Left ventricle myocardium inferior (tissue), 1 donor: ENCODE measurements around the gene ATG5. TPM values are rescaled to one million over a fixed set of nuclear protein-coding genes. Genes with fewer than 3 reads are reported as not detected.

Experiments used
- DNase-seq: peaks from one replicate; pipeline ENCODE4 v3.0.0-alpha.2; 2020
- H3K27ac ChIP-seq: fragments of 200-600 bp; replicated peaks from 2 replicates; pipeline ENCODE4 v1.8.0; 2021
- H3K27me3 ChIP-seq: fragments of 200-600 bp; 2 replicates; pipeline ENCODE4 v1.8.0; 2021; ENCODE audit warnings: low read depth
- H3K36me3 ChIP-seq: fragments of 200-600 bp; 2 replicates; pipeline ENCODE4 v1.8.0; 2021
- H3K4me1 ChIP-seq: fragments of 200-600 bp; 2 replicates; pipeline ENCODE4 v1.8.0; 2021
- H3K4me3 ChIP-seq: fragments of 200-600 bp; 2 replicates; pipeline ENCODE4 v1.8.0; 2021; ENCODE audit warnings: mild to moderate bottlenecking, moderate library complexity
- H3K9me3 ChIP-seq: fragments of 200-600 bp; replicated peaks from 2 replicates; pipeline ENCODE4 v1.8.0; 2021
- CTCF ChIP-seq: fragments of 200-600 bp; IDR thresholded peaks from 2 replicates; pipeline ENCODE4 v1.8.0; 2021; ENCODE audit warnings: antibody characterized with exemption, mild to moderate bottlenecking, borderline replicate concordance
- intact Hi-C: fragments of 100-400 bp; cut with micrococcal nuclease; formaldehyde crosslinking; loops from one replicate; pipeline ENCODE4 v1.11.0; 2022
- total RNA-seq: library from RNA; stranded (reverse); fragmentation: NEBNext Ultra II Directional; extraction: Animal tissue kit (Norgen Biotek cat#: 25700); gene quantifications from one replicate; pipeline ENCODE4 v1.2.1, GENCODE V29; 2021
- donor health status: DM: no; HTN: yes; CAD: no; lungs with severe emphysema.

Gene ATG5
- total RNA-seq, 1 donor from 2014 or later: 18.0 TPM

- no peaks in the 10 kb centered on the region for H3K4me1 ChIP-seq
- no peaks in the 10 kb centered on the region for H3K36me3 ChIP-seq
- H3K4me3 ChIP-seq: no peak overlapping the region
- peaks cover 2% of the 10 kb centered on the region for H3K9me3 ChIP-seq
- H3K27ac ChIP-seq: no peak overlapping the region
- no peak for DNase-seq
- peaks cover 20% of the 10 kb centered on the region for H3K27me3 ChIP-seq
- TF ChIP-seq CTCF: no peak
- intact Hi-C loops: no loop called here
Observed at GRCh38 chr6:106347219-106347618, 21.7 kb upstream of the ATG5 start.

GRCh38 chr6:106339334-106340029 is 13.9 kb upstream of the ATG5 start:
- peak; percentile 78 for TF ChIP-seq CTCF
- H3K27ac ChIP-seq: no peak overlapping the region
- H3K9me3 ChIP-seq: no peaks in the 10 kb centered on the region
- H3K36me3 ChIP-seq: no peaks in the 10 kb centered on the region
- intact Hi-C loops: loop anchor here (10.0 kb wide), 1 partner anchor 225 kb away; no protein-coding TSS in a partner anchor
- no peak overlapping the region for H3K4me3 ChIP-seq
- no peak for DNase-seq
- no peaks in the 10 kb centered on the region for H3K4me1 ChIP-seq
- H3K27me3 ChIP-seq: no peaks in the 10 kb centered on the region

GRCh38 chr6:106334646-106335448 is 9.3 kb upstream of the ATG5 start:
- H3K36me3 ChIP-seq: no peaks in the 10 kb centered on the region
- no peak overlapping the region for H3K27ac ChIP-seq
- H3K27me3 ChIP-seq: peaks cover 24% of the 10 kb centered on the region
- peak; percentile 68 for TF ChIP-seq CTCF
- intact Hi-C loops: loop anchor here (10.0 kb wide), 1 partner anchor 230 kb away; no protein-coding TSS in a partner anchor
- H3K4me1 ChIP-seq: no peaks in the 10 kb centered on the region
- no peak for DNase-seq
- no peaks in the 10 kb centered on the region for H3K9me3 ChIP-seq
- H3K4me3 ChIP-seq: no peak overlapping the region

GRCh38 chr6:106324726-106325335 is 729 bp downstream of the ATG5 start:
- H3K4me3 ChIP-seq: peak overlapping the region; percentile 97
- H3K4me1 ChIP-seq: peaks cover 38% of the 10 kb centered on the region
- intact Hi-C loops: no loop called here
- no peaks in the 10 kb centered on the region for H3K9me3 ChIP-seq
- H3K27me3 ChIP-seq: peaks cover under 1% of the 10 kb centered on the region
- peak overlapping the region; percentile 97 for H3K27ac ChIP-seq
- no peak for TF ChIP-seq CTCF
- H3K36me3 ChIP-seq: no peaks in the 10 kb centered on the region
- no peak for DNase-seq

- Histone ChIP-seq H3K9me3 (no peaks in the 10 kb centered on the region), H3K27me3 (no peaks in the 10 kb centered on the region), H3K27ac (no peak overlapping the region), H3K36me3 (no peaks in the 10 kb centered on the region), H3K4me3 (no peak overlapping the region), H3K4me1 (peaks cover 66% of the 10 kb centered on the region)
- intact Hi-C loops: no loop called here
- no peak for DNase-seq
- no peak for TF ChIP-seq CTCF
Observed at GRCh38 chr6:106321940-106322339, 3.6 kb downstream of the ATG5 start.
